Liver (tissue), 9 donors: Measurements from ENCODE around the gene DCN. TPM values are rescaled to one million over a fixed set of nuclear protein-coding genes. Genes with fewer than 3 reads are reported as not detected.

Source experiments
- DNase-seq: peaks from one replicate; pipeline ENCODE4 v3.0.0-alpha.2; 2017; ENCODE audit warnings: low spot score
- H3K27ac ChIP-seq, 2 donors: one replicate each; pipeline ENCODE4 v1.7.0; 2013; ENCODE audit warnings: inconsistent platforms in 2 of 2, low read length in 2 of 2, control low read depth in 1 of 2, low read depth in 1 of 2, mild to moderate bottlenecking in 1 of 2
- H3K27me3 ChIP-seq, 4 donors: one replicate each; pipeline versions ENCODE4 v1.6.1 to v1.7.0; 2013; ENCODE audit warnings: low read length in 3 of 4, inconsistent platforms in 1 of 4, mild to moderate bottlenecking in 1 of 4, moderate library complexity in 1 of 4; ENCODE audit not compliant: control insufficient read depth in 4 of 4, insufficient read depth in 4 of 4
- H3K36me3 ChIP-seq, 4 donors: one replicate each; pipeline versions ENCODE4 v1.6.1 to v1.7.0; 2013; ENCODE audit warnings: low read length in 3 of 4, mild to moderate bottlenecking in 3 of 4, low read depth in 1 of 4, moderate library complexity in 1 of 4; ENCODE audit not compliant: control insufficient read depth in 4 of 4, insufficient read depth in 3 of 4
- H3K4me1 ChIP-seq, 4 donors: one replicate each; pipeline versions ENCODE4 v1.6.1 to v1.7.0; 2013; ENCODE audit warnings: low read length in 3 of 4, mild to moderate bottlenecking in 3 of 4, moderate library complexity in 1 of 4; ENCODE audit not compliant: control insufficient read depth in 4 of 4, insufficient read depth in 4 of 4
- H3K4me3 ChIP-seq, 3 donors: one replicate each; pipeline versions ENCODE4 v1.6.1 to v1.7.0; 2013; ENCODE audit warnings: low read length in 3 of 3, control low read depth in 1 of 3, low read depth in 1 of 3, mild to moderate bottlenecking in 1 of 3
- H3K9ac ChIP-seq, 2 donors: one replicate each; pipeline ENCODE4 v1.7.0; 2013; ENCODE audit warnings: low read length in 2 of 2, mild to moderate bottlenecking in 2 of 2, moderate library complexity in 2 of 2, control low read depth in 1 of 2, low read depth in 1 of 2
- H3K9me3 ChIP-seq, 4 donors: one replicate each; pipeline versions ENCODE4 v1.6.1 to v1.7.0; 2013; ENCODE audit warnings: low read length in 3 of 4; ENCODE audit not compliant: control insufficient read depth in 4 of 4
- EGR1 ChIP-seq, 2 donors: IDR thresholded peaks; 2 replicates each; pipeline ENCODE4 v1.6.1; 2016 to 2018; ENCODE audit warnings: antibody characterized with exemption in 2 of 2, low read depth in 2 of 2
- FOXA1 ChIP-seq: IDR thresholded peaks from 2 replicates; pipeline ENCODE4 v1.6.1; 2016; ENCODE audit warnings: antibody characterized with exemption
- FOXA2 ChIP-seq: IDR thresholded peaks from 2 replicates; pipeline ENCODE4 v1.6.1; 2016; ENCODE audit warnings: antibody characterized with exemption
- GABPA ChIP-seq, 2 donors: IDR thresholded peaks in 1 of 2; conservative IDR thresholded peaks in 1 of 2; 2 replicates each; pipeline ENCODE4 v1.6.1; 2016; ENCODE audit warnings: antibody characterized with exemption in 2 of 2, mild to moderate bottlenecking in 1 of 2, moderate library complexity in 1 of 2
- HNF4A ChIP-seq, 2 donors: conservative IDR thresholded peaks; 2 replicates each; pipeline ENCODE4 v1.6.1; 2016; ENCODE audit warnings: antibody characterized with exemption in 2 of 2, mild to moderate bottlenecking in 2 of 2
- HNF4G ChIP-seq: IDR thresholded peaks from 2 replicates; pipeline ENCODE4 v1.6.1; 2016; ENCODE audit warnings: antibody characterized with exemption
- JUND ChIP-seq, 2 donors: IDR thresholded peaks; 2 replicates each; pipeline ENCODE4 v1.6.1; 2016; ENCODE audit warnings: antibody characterized with exemption in 2 of 2
- NR2F2 ChIP-seq: IDR thresholded peaks from 2 replicates; pipeline ENCODE4 v1.6.1; 2016; ENCODE audit warnings: antibody characterized with exemption
- RAD21 ChIP-seq, 2 donors: IDR thresholded peaks; 2 replicates each; pipeline ENCODE4 v1.6.1; 2016; ENCODE audit warnings: antibody characterized with exemption in 2 of 2, mild to moderate bottlenecking in 2 of 2
- RXRA ChIP-seq, 2 donors: IDR thresholded peaks; 2 replicates each; pipeline ENCODE4 v1.6.1; 2017 to 2018; ENCODE audit warnings: antibody characterized with exemption in 2 of 2, mild to moderate bottlenecking in 1 of 2
- SP1 ChIP-seq: IDR thresholded peaks from 2 replicates; pipeline ENCODE4 v1.6.1; 2018; ENCODE audit warnings: antibody characterized with exemption, mild to moderate bottlenecking
- TAF1 ChIP-seq: conservative IDR thresholded peaks from 2 replicates; pipeline ENCODE4 v1.6.1; 2016; ENCODE audit warnings: antibody characterized with exemption, mild to moderate bottlenecking
- YY1 ChIP-seq: IDR thresholded peaks from 2 replicates; pipeline ENCODE4 v1.6.1; 2016; ENCODE audit warnings: antibody characterized with exemption, mild to moderate bottlenecking
- WGBS: extraction: QIAGEN DNeasy Blood & Tissue Kit; methylation state at CpG from one replicate; pipeline ENCODE4 v1.1.7; 2013; 5-methylcytosine and 5-hydroxymethylcytosine counted together
- polyA plus RNA-seq, 2 donors: library from polyadenylated mRNA; stranded (reverse) in 1 of 2; unstranded in 1 of 2; fragments of 200-250 nt in 1 of 2; fragments of >200 nt in 1 of 2; fragmentation: Nextera tagmentation in 1 of 2; extraction: Ambion mirVana in 1 of 2; gene quantifications; one replicate each; pipeline versions ENCODE4 v1.2.1 to v1.2.3, GENCODE V29; 2013 to 2015
- total RNA-seq, 2 donors: library from RNA; depleted of rRNA; stranded (reverse); fragments of >200 nt; gene quantifications; one replicate each; pipeline ENCODE4 v1.2.3, GENCODE V29; 2014
- TF ChIP-seq, protein P1 (sequence below): IDR thresholded peaks from 2 replicates; pipeline ENCODE4 v1.6.1; 2016; ENCODE audit warnings: antibody characterized with exemption
- TF ChIP-seq, protein P2 (sequence below): IDR thresholded peaks from 2 replicates; pipeline ENCODE4 v1.6.1; 2016; ENCODE audit warnings: antibody characterized with exemption
- TF ChIP-seq, protein P3 (sequence below): IDR thresholded peaks from 2 replicates; pipeline ENCODE4 v1.6.1; 2016; ENCODE audit warnings: antibody characterized with exemption, mild to moderate bottlenecking
- TF ChIP-seq, protein P4 (sequence below): fragments of 150-350 bp; IDR thresholded peaks from 2 replicates; pipeline ENCODE4 v1.5.1; 2017; ENCODE audit warnings: improper control_type of control experiment, low read depth, low read length; ENCODE audit not compliant: missing input control
- TF ChIP-seq, protein P5 (sequence below): IDR thresholded peaks from 2 replicates; pipeline ENCODE4 v1.6.1; 2016; ENCODE audit warnings: antibody characterized with exemption
- donor health status: healthy.
- donor health status: healthy.
- donor health status: healthy.
- donor health status: healthy.
- donor health status: healthy.

DCN gene
- total and polyA plus RNA-seq, 4 donors: 74.9 to 148 (median 98.6) TPM

DNA sequence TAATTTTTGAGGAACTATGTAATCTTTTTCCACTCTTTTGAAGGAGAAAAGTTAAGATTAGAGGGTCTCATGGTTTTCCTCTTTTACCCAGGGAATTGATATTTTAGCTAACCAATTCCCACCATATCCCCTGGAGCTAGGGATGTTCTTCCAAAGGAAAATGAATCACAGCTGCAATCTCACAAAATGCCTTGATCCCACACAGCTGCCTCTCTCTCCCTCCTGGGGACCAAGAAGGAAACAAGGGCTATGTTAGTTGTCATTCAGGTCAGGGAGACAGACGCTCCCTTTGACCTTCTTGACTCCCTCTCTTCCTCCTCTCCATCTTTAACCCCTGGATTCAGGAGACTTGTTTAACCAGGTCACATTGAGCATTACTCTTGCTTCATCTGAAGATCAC is 9.5 kb downstream of the DCN start:
- 28% methylated on average over 1 of the region's 1 CpG for WGBS
- no peak overlapping the region for H3K4me3 ChIP-seq
- H3K27ac ChIP-seq: no peak overlapping the region
- H3K9me3 ChIP-seq: no peaks in the 10 kb centered on the region
- no peak overlapping the region for H3K9ac ChIP-seq
- no peaks in the 10 kb centered on the region for H3K36me3 ChIP-seq
- no peak for DNase-seq
- no peaks in the 10 kb centered on the region for H3K27me3 ChIP-seq
- no peaks in the 10 kb centered on the region for H3K4me1 ChIP-seq
- TF ChIP-seq GABPA (IDR thresholded peaks at IDR 0.05 in 1 of 2, conservative IDR thresholded peaks at IDR 0.05 in 1 of 2) (no peak), TAF1 (no peak), RXRA (IDR thresholded peaks at IDR 0.05) (no peak), HNF4G (no peak), RAD21 (IDR thresholded peaks at IDR 0.05) (no peak), JUND (IDR thresholded peaks at IDR 0.05) (no peak), YY1 (no peak), FOXA2 (no peak), SP1 (no peak)
- TF ChIP-seq, protein P1, sequence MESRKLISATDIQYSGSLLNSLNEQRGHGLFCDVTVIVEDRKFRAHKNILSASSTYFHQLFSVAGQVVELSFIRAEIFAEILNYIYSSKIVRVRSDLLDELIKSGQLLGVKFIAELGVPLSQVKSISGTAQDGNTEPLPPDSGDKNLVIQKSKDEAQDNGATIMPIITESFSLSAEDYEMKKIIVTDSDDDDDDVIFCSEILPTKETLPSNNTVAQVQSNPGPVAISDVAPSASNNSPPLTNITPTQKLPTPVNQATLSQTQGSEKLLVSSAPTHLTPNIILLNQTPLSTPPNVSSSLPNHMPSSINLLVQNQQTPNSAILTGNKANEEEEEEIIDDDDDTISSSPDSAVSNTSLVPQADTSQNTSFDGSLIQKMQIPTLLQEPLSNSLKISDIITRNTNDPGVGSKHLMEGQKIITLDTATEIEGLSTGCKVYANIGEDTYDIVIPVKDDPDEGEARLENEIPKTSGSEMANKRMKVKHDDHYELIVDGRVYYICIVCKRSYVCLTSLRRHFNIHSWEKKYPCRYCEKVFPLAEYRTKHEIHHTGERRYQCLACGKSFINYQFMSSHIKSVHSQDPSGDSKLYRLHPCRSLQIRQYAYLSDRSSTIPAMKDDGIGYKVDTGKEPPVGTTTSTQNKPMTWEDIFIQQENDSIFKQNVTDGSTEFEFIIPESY: no peak
- TF ChIP-seq, protein P2, sequence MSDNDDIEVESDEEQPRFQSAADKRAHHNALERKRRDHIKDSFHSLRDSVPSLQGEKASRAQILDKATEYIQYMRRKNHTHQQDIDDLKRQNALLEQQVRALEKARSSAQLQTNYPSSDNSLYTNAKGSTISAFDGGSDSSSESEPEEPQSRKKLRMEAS: no peak
- TF ChIP-seq, protein P3, sequence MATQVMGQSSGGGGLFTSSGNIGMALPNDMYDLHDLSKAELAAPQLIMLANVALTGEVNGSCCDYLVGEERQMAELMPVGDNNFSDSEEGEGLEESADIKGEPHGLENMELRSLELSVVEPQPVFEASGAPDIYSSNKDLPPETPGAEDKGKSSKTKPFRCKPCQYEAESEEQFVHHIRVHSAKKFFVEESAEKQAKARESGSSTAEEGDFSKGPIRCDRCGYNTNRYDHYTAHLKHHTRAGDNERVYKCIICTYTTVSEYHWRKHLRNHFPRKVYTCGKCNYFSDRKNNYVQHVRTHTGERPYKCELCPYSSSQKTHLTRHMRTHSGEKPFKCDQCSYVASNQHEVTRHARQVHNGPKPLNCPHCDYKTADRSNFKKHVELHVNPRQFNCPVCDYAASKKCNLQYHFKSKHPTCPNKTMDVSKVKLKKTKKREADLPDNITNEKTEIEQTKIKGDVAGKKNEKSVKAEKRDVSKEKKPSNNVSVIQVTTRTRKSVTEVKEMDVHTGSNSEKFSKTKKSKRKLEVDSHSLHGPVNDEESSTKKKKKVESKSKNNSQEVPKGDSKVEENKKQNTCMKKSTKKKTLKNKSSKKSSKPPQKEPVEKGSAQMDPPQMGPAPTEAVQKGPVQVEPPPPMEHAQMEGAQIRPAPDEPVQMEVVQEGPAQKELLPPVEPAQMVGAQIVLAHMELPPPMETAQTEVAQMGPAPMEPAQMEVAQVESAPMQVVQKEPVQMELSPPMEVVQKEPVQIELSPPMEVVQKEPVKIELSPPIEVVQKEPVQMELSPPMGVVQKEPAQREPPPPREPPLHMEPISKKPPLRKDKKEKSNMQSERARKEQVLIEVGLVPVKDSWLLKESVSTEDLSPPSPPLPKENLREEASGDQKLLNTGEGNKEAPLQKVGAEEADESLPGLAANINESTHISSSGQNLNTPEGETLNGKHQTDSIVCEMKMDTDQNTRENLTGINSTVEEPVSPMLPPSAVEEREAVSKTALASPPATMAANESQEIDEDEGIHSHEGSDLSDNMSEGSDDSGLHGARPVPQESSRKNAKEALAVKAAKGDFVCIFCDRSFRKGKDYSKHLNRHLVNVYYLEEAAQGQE: no peak
- TF ChIP-seq, protein P4, sequence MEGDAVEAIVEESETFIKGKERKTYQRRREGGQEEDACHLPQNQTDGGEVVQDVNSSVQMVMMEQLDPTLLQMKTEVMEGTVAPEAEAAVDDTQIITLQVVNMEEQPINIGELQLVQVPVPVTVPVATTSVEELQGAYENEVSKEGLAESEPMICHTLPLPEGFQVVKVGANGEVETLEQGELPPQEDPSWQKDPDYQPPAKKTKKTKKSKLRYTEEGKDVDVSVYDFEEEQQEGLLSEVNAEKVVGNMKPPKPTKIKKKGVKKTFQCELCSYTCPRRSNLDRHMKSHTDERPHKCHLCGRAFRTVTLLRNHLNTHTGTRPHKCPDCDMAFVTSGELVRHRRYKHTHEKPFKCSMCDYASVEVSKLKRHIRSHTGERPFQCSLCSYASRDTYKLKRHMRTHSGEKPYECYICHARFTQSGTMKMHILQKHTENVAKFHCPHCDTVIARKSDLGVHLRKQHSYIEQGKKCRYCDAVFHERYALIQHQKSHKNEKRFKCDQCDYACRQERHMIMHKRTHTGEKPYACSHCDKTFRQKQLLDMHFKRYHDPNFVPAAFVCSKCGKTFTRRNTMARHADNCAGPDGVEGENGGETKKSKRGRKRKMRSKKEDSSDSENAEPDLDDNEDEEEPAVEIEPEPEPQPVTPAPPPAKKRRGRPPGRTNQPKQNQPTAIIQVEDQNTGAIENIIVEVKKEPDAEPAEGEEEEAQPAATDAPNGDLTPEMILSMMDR: no peak

DNA sequence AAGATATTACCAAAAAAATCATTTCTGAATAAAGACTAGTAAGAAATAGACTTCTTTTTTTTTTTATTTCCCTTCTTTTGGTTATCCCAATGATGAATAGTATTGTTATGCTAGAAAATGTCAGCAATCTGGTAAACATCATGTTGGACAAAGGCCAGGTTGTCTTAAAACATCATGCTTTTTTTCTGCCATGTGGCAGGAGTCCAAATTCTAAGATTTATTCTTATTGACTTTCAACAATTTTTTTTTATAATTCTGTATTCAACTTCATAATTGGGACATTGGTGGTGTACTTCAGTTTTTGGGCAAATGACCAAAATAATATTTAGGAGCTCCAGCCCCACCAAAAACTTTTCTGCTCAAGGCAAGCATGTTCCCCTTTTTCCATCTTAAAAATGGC is 10.5 kb downstream of the DCN start:
- Histone ChIP-seq H3K9me3 (no peaks in the 10 kb centered on the region), H3K9ac (no peak overlapping the region), H3K27ac (no peak overlapping the region), H3K4me3 (no peak overlapping the region), H3K36me3 (no peaks in the 10 kb centered on the region), H3K27me3 (no peaks in the 10 kb centered on the region), H3K4me1 (no peaks in the 10 kb centered on the region)
- no peak for DNase-seq
- TF ChIP-seq HNF4A (conservative IDR thresholded peaks at IDR 0.05): no peak
- TF ChIP-seq FOXA2: no peak
- TF ChIP-seq, protein P2: no peak
- TF ChIP-seq FOXA1: no peak
- no peak for TF ChIP-seq EGR1 (IDR thresholded peaks at IDR 0.05; ENCODE audit: low read depth in 2 of 2)
- no peak for TF ChIP-seq RXRA (IDR thresholded peaks at IDR 0.05)
- TF ChIP-seq, protein P4: no peak
- no peak for TF ChIP-seq GABPA (IDR thresholded peaks at IDR 0.05 in 1 of 2, conservative IDR thresholded peaks at IDR 0.05 in 1 of 2)
- no peak for TF ChIP-seq SP1
- no peak for TF ChIP-seq JUND (IDR thresholded peaks at IDR 0.05)
- TF ChIP-seq, protein P1: no peak
- TF ChIP-seq NR2F2: no peak
- no peak for TF ChIP-seq HNF4G
- no peak for TF ChIP-seq RAD21 (IDR thresholded peaks at IDR 0.05)
- no peak for TF ChIP-seq YY1
- TF ChIP-seq, protein P5, sequence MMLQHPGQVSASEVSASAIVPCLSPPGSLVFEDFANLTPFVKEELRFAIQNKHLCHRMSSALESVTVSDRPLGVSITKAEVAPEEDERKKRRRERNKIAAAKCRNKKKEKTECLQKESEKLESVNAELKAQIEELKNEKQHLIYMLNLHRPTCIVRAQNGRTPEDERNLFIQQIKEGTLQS: no peak
